ENCODE data around the gene ADSS1.

Gene ADSS1

DNA sequence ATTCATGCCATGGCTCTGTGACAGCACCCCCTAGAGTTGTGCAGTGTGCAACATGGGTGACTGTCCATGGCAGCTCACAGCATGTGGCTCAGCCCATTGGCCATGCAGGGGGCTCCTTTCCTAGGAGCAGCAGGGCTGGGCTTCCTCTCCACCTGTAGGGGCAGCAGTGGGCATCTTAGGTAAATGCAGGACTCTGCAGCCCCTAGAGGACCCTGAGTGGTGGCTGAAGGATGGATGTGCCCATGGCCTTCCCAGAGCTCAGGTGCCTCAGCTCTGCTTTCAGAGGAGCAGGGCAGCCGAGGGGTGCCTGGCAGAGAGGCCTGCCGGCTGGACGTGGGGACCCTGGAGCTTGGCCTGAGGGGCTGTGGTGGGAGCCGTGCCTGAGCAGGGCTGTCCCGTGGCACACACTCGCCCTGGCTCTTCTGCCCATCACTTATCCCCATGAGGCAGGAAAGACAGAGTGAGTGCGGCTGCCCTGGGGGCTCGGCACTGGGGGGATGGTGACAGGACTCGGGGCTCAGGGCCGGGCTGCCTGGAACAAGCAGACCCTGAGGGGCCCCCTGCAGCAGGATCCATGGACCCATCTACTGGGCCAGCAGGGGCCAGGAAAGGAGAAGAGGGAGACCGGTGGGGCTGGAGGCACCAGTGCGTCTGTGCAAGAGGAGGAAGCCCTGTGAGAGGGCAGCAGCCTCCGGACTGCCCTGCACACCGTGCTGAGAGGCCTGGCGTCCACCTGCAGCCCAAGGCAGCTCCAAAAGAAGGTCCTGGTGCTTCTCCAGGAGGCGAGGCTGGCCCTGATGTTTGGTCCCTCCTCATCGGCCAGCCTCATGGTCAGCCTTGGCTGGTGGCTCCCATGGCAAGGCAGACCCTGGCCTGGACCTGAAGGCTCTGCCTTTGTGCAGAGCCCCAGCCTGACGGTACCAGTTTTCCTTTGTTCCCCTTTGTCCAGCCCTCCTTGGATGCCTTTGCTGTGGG lies 7.6 kb downstream of the ADSS1 start:
- no peak for DNase-seq (ENCODE audit: extremely low read depth in 1 of 2, low read depth in 1 of 2)

- no peak for DNase-seq (ENCODE audit: extremely low read depth in 1 of 2, low read depth in 1 of 2)
Observed at GRCh38 chr14:104732355-104732804, 8.4 kb downstream of the ADSS1 start.

GRCh38 chr14:104732931-104733681 lies 9.1 kb downstream of the ADSS1 start:
- DNase-seq (ENCODE audit: extremely low read depth in 1 of 2, low read depth in 1 of 2), result no peak

- DNase-seq (ENCODE audit: extremely low read depth in 1 of 2, low read depth in 1 of 2), result no peak
Observed at GRCh38 chr14:104734051-104734587, 10.1 kb downstream of the ADSS1 start.

- no peak for DNase-seq (ENCODE audit: extremely low read depth in 1 of 2, low read depth in 1 of 2)
Observed at GRCh38 chr14:104734601-104734990, 10.6 kb downstream of the ADSS1 start.

DNA sequence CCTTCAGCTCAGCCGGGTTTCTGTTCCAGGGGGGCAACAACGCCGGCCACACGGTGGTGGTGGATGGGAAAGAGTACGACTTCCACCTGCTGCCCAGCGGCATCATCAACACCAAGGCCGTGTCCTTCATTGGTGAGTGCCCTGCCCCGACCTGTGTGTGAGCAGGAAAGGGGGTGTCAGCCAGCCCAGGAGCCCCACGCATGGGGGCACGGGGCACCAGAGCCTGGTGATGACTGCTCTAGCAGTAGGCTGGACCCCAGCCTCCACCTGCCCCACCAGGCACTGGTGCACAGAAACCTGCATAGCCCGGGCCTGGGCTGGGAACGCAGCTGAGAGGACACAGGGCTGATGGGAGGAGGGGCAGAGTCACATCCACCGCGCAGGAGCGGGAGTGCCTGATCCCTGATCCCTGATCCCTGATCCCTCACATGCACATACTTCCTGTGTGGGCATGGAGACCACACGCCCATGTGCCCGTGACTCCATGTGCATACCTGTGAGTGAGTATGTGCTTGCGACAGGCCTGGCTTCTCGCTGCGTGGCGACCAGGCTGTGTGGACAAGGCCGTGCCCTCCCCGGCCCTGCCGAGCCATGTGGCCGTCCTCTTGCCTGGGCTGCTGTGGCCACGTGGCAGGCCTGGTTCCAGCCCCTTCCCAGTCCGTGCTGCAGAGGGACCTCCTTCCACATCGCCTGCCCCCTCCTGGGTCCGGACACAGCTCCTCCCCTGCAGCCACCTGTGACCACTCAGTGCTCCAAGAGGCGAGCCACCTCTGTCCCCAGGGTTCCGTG lies 11.2 kb downstream of the ADSS1 start:
- no peak for DNase-seq (ENCODE audit: extremely low read depth in 1 of 2, low read depth in 1 of 2)

DNA sequence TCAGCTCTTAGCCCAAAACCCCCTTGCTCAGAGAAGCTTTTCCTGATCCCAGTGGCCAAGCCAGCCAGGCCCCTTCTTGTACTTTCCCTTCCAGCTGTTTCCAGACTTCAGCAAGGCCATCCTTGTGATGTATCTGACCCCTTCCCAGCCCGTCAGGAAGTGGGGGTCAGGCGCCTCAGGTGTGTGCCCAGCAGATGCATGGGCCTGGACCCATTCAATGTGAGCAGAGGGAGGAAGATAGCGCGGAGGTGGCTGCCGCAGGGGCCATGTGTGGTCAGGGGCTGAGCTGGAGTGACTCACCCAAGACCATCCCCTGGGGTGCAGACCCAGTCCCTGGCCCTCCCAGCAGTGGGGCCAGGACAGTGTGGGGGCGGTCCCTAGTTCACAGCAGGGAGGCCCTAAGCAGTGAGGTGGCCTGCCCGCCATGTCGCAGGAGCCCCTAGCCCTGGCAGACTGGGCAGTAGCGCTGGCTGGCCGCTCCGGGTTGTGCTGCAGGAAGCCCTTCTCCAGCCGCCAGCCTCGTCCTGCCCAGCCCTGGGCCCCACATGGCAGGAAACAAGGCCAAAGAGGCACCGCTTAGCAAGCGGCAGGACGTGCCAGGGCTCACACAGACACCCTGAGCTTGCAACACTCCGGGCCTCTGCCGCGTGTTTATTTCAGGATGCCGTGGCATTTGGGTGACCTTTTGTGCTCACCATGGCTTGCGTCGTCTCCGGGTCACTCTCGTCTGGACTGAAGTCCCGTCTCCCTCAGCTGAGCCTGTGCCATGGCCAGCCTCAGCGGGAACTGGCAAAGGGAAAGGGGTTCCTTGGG lies 12.0 kb downstream of the ADSS1 start:
- DNase-seq (ENCODE audit: extremely low read depth in 1 of 2, low read depth in 1 of 2), result no peak

- no peak for DNase-seq (ENCODE audit: extremely low read depth in 1 of 2, low read depth in 1 of 2)
Observed at GRCh38 chr14:104738375-104739019, 14.5 kb downstream of the ADSS1 start.

DNA sequence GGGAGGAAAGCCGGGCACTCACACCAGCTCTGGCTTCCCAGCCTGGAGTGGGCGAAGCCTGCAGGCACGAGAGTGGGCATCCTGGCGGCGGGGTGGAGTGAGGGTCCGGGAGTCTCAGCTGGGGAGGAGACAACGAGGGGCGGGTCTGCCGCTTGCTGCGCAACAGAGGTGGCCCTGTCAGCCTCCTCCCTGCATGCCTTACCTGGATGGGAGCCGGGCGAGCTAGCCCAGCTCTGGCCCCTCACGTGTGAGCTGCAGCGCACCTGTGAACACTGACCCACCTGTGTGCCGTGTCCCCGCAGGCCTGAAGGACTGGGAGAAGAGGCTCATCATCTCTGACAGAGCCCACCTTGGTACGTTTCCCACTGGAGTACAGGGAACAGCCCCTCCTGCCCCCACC lies 15.0 kb downstream of the ADSS1 start:
- DNase-seq (ENCODE audit: extremely low read depth in 1 of 2, low read depth in 1 of 2), result no peak

GRCh38 chr14:104739546-104740516 lies 15.8 kb downstream of the ADSS1 start:
- DNase-seq (ENCODE audit: extremely low read depth in 1 of 2, low read depth in 1 of 2), result no peak

GRCh38 chr14:104741108-104741802 lies 17.2 kb downstream of the ADSS1 start:
- DNase-seq (ENCODE audit: extremely low read depth in 1 of 2, low read depth in 1 of 2), result no peak

DNA sequence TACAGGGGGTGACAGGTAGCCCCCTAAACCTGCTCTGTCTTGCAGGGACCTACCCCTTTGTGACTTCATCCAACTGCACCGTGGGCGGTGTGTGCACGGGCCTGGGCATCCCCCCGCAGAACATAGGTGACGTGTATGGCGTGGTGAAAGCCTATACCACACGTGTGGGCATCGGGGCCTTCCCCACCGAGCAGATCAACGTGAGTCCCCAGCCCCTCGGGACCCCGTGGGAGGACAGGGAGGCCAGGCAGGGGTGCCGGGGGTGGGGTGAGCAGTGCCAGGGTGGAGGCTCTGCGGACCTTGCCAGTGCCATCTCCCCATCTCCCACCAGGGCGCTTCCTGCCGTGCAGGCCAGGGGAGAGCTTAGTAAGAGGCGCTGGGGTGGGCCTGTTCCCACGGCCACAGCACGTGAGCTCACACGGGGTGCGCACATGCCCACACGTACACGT lies 17.8 kb downstream of the ADSS1 start:
- no peak for DNase-seq (ENCODE audit: extremely low read depth in 1 of 2, low read depth in 1 of 2)

- DNase-seq (ENCODE audit: extremely low read depth in 1 of 2, low read depth in 1 of 2), result no peak
Observed at GRCh38 chr14:104742586-104743455, 18.8 kb downstream of the ADSS1 start.

- no peak for DNase-seq (ENCODE audit: extremely low read depth in 1 of 2, low read depth in 1 of 2)
Observed at GRCh38 chr14:104743461-104744380, 19.7 kb downstream of the ADSS1 start.

GRCh38 chr14:104744484-104744883 lies 20.5 kb downstream of the ADSS1 start:
- no peak for DNase-seq (ENCODE audit: extremely low read depth in 1 of 2, low read depth in 1 of 2)

DNA sequence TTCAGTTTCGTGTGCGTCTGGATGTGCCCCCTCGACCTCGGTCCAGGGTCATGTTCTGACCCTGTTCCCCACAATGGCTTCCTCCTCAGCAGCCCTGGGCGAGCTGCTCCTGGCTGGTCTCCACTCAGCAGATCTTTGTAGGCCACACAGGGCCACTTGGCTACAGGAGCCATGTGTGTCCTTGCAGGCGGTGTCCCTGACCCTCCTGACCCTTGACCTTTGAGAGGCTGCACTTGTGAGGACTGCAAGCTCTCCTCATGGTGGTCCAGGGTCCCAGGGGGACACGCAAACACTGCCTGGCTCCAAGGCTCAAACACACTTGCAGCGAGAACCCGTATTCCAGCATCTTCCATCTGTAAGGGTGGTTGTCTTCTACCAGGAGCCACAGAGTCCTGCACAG lies 21.4 kb downstream of the ADSS1 start:
- DNase-seq (ENCODE audit: extremely low read depth in 1 of 2, low read depth in 1 of 2), result no peak

Data from stimulated activated CD8-positive, alpha-beta memory T cell treated with anti-CD3 and anti-CD28 coated beads, Interleukin-7, amount 100 ng/mL, for 48 hours (primary cell).